Umbilical cord (tissue), 2 donors: ENCODE data around the gene EXT2. TPM values are rescaled to one million over a fixed set of nuclear protein-coding genes. Genes with fewer than 3 reads are reported as not detected.
A peak's percentile ranks its signal among the peaks of the same experiment; 100 is the strongest.

ENCODE experiments used
- DNase-seq: peaks from one replicate; pipeline ENCODE4 v3.0.0-alpha.2; 2015; ENCODE audit warnings: low spot score
- total RNA-seq: library from RNA; depleted of rRNA; stranded (reverse); fragments of >200 nt; gene quantifications from one replicate; pipeline ENCODE4 v1.2.3, GENCODE V29; 2014; ENCODE audit warnings: low replicate concordance; ENCODE audit not compliant: insufficient read depth

EXT2 gene
- total RNA-seq: 91.7 TPM

DNA sequence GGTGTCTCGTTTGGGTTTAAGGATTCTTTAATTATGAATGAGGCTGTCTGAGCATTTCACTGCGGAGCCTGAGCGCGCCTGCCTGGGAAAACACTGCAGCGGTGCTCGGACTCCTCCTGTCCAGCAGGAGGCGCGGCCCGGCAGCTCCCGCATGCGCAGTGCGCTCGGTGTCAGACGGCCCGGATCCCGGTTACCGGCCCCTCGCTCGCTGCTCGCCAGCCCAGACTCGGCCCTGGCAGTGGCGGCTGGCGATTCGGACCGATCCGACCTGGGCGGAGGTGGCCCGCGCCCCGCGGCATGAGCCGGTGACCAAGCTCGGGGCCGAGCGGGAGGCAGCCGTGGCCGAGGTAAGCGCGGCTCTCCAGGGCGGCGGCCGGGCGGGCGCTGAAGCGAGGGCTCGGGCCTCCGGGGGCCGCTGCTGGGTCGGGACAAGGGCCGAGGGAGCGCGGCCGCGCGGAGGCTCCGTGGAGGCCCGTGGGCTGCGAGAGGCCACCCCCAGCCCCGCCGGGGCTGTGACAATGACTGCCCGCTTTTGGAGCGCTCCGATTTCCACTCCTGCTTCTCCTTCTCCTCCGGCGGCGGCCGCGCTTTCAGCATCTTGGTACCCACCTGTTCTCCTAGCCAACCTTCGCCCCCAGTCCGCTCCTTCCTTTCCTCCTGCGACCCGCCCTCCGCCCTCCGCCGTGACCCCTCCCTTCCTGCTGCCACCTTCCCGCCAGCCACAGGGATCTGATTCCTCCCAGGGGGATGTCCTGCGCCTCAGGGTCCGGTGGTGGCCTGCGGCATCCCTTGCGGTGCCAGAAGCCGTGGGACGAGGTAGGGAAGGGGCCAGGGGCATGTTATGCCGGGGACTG lies at the start of gene EXT2:
Gene EXT2, plus strand, starts transcription at position 173 of the 854 bp plus-strand sequence. CDS start 12,035 bp downstream, outside the sequence.
- DNase-seq: peak; percentile 86

DNA sequence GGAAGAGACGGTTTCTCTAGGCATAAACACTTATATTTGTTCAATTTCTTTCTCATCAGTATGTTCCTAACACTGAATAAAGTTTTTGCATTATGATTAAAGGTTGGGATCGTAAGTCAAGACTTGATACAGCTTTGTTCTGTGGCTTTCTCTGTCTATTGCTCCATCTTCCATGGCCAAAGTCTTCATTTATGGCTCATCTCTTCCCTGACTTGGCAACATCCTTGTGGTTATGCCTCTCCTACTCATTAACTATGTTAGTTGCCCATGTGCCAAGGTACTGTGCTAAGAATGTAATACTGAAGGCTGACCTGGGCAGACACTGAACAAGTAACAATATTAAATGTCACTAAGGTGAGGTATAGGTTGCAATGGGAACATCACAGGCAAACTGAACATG lies 49.3 kb upstream of the EXT2 start:
- DNase-seq: no peak

DNA sequence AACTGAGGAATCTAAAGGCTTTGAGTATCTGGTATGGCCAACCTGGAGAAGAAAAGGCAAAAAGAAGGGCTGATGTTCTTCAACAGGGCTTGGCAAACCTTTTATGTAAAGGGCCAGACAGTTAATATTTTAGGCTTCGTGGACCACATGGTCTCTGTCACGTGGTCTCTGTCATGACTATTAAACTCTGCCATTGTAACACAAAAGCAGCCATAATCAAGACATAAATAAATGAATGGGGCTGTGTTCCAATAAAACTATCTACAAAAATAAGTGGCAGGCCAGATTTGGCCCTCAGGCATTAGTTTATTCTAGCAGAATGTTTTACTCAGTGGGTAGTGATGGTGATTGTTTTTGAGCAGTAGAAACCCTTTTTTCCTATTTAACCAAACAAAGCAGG lies 48.2 kb upstream of the EXT2 start:
- no peak for DNase-seq

DNA sequence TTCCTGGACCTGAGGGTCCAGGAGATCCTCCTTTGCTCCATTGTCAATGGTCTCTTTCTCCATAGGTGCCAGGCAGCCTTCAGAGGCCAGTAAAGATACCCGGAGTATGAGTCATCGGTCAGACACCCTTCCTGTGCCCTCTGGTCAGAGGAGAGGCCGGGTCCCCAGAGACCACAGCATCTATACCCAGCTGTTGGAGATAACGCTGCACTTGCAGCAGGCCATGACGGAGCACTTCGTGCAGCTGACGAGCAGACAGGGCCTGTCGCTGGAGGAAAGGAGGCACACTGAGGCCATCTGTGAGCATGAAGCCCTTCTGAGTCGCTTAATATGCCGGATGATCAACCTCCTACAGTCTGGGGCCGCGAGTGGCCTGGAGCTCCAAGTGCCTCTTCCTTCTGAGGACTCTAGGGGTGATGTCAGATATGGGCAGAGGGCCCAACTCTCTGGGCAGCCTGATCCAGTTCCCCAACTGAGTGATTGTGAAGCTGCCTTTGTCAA lies 47.5 kb upstream of the EXT2 start, which contains the start of gene ACCSL:
Gene ACCSL, plus strand, starts transcription at position 51 of the 501 bp plus-strand sequence. Its CDS starts 56 bp downstream, at position 107.
- no peak for DNase-seq

DNA sequence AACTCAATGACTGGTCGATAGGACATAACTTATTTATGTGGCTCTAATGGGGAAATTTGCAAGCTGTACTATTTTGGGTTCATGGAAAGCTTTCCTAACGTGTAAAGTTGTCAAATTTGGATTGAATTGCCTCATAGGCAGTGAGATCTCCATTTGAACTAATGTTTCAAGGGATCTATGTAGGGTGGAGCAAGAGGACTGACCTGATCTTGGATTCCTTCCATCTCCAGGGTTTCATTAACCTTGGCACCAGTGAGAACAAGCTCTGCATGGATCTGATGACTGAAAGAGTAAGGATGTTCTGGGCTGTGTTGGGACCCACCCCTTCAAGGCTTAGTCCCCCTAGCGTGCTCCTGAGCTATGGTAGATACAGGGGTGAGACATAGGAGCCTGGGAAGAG lies 45.6 kb upstream of the EXT2 start:
- no peak for DNase-seq

DNA sequence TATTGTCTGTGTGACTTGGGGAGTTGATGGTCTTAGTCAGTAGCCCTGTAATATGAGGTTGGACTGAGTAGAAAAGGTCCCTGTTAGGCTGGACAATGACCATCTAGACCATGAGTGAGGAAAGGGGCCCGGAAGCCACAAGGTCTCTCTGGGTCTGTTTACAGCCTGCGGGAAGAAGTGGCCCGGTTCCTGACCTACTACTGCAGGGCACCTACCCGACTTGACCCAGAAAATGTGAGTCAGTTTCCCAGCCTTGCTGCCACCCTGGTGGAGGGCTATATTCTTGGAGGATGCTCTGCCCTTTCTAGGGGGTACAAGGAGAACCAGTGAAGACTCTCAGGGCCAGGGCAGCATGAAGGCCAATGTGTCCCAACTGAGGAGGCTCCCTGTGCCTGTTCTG lies 44.3 kb upstream of the EXT2 start:
- no peak for DNase-seq

DNA sequence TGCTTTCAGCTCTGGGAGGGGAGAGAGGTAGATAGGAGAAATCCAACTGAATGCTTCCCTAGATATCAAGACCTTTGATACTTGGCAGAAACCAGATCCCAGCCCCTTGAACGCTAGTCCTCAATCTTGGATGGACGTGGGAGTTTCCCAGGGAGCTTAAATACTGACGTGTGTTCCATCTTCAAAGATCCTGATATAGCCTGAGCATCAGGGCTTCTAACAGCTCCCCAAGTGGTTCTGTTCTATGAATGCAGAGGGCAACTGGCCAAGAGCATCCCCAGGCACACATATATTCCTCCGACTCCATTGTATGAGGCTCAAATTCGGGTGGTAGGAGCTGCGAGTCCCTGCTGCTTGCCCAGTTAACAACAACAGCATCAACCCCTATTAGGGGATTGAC lies 38.1 kb upstream of the EXT2 start:
- DNase-seq: no peak

DNA sequence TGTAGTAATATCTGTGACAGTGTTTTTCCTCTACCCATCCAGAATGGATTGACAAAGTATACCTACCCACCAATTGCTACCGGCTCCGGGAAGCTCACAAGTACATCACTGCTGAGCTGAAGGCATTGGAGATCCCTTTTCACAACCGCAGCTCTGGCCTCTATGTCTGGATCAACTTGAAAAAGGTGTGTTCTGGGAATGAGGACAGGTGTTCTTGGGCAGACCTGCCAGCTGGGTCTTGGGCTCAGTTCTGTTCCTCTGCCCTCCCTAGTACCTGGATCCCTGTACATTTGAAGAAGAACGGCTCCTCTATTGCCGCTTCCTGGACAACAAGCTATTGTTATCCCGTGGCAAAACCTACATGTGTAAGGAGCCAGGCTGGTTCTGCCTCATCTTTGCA lies 37.2 kb upstream of the EXT2 start:
- DNase-seq: no peak

DNA sequence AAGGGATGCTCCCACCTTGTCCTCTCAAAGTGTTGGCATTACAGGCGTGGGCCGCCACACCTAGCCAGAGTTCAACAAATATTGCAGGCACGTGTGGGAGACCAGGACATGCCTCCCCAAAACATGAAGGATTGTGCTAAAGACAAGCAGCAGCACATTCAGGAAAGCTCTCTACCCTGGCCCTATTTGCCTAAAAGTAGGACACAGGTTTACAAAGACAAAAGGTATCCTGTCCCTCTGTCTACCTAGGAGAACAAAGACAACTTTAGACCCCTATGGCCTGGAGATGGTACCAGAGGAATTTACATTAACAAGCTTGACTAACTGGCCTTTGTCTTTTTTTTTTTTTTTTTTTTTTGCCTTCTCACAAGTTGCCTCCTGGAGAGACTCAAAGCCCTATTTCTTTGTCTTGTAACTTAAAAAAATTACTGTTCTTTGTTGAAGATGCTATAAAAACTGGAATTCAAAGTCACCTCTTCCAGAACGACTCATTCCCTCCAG lies 30.3 kb upstream of the EXT2 start:
- no peak for DNase-seq

DNA sequence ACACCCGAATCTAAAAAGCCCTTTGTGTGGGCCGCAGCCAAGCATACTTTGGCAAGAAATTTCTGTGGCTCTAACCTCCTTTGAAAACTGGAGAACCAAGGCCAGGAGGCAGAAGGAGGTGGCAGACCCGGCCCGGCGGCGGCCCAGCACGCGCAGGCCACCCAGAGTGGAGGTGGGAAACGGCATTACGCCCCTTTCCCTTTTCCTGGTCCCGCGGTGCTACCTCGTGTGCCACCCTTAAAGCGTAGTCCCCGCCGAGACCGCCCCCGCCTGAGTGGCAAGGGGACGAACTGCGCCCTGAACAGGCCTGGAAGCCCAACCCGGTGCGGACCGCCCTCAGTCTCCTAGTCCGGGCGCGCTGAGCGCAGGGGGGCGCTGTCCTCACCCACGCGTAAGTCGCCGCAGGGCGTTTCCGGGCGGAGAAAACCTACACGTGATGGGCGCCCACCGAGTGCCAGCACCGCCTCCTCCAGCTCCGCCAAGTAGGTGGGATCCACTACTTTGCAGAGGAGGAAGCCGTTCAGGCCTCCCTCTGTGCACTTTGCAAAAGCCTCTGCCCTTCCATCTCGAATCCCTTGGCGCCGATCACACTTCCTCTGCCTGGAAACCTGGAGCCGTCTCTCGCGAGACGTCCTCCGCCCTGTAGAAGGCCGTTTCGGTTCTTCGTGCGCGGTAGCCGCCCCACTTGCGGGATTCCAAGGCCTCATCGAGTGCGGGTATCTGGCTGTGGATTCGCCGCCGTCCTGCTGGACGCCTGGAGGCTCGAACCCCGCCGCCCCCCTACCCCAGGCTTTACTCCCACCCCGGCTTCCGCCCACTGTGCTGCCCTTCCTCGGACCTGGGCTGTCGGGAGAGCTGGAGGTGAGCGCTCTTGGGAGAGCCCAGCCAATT lies 29.4 kb upstream of the EXT2 start, which contains the start of gene ACCS:
Gene ACCS, plus strand, starts transcription at position 430 of the 891 bp plus-strand sequence. CDS start 1,358 bp downstream, outside the sequence.
- peak; percentile 96 for DNase-seq

DNA sequence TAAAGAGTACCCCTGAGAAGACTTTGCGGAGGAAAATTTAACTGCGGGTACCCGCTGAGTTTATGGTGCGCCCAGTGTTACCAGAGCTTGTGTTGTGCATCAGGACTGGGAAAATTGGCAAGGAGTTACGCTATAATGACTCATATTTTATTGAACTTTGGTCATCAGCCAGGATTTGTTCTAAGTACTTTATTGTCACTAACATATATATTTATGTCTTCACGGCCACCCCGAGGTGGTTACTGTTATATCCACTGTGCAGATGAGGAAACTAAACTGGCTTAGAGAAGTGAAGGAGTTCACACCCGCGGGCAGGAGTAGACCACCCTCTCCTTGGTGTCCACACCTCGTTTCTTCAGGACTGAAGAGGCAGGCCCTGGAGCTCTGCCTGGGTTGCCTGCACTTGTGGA lies 28.7 kb upstream of the EXT2 start:
- peak; percentile 49 for DNase-seq

DNA sequence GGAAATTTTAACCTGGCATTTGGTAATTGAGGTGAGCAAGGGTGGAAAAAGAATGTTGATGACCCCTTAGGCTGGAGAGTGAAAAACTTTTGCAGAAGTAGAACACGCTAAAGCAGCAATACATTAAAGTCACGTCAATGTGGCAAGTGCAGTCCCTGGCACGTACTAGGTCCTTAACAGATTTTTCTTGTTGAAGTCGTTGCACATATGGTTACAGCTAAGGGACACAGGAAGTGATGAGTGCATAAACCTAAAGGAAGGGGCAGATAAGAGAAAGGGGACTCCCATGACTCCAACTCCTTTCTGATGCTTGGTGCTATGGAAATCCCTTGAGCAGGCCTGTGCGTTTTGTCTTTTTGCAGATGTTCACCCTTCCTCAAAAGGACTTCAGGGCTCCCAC lies 28.2 kb upstream of the EXT2 start:
- no peak for DNase-seq

DNA sequence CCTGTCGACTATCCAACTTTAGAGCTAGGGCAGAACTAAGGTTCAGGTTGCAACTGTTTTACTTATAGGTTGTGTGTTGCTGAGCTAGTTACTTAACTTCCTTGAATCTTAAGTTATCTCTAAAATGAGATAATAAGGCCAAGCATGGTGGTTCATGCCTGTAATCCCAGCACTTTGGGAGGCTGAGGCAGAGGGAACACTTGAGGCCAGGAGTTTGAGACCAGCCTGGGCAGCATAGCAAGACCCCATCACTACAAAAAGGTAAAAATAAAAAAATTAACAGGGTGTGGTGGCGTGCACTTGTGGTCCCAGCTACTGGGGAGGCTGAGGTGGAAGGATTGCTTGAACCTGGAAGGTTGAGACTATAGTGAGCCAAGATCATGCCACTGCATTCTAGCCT lies 27.3 kb upstream of the EXT2 start:
- DNase-seq: no peak

DNA sequence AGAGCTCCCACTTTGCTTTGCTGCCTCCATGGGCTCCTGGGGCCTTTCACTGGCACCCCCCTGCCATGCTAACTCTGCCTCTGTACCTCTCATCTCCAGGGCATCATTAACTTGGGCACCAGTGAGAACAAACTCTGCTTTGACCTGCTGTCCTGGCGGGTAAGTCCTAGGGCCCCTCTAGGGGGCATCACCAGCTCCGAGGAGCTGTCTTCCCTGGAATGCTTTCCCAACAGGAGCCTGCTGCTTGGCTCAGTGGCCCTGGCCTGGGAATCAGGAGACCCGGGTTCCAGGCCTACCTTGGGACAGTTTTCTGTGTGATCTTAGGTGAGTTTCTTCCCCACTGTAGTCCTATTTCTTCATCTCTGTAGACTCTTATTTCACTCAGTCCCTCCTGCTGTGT lies 24.3 kb upstream of the EXT2 start:
- no peak for DNase-seq

DNA sequence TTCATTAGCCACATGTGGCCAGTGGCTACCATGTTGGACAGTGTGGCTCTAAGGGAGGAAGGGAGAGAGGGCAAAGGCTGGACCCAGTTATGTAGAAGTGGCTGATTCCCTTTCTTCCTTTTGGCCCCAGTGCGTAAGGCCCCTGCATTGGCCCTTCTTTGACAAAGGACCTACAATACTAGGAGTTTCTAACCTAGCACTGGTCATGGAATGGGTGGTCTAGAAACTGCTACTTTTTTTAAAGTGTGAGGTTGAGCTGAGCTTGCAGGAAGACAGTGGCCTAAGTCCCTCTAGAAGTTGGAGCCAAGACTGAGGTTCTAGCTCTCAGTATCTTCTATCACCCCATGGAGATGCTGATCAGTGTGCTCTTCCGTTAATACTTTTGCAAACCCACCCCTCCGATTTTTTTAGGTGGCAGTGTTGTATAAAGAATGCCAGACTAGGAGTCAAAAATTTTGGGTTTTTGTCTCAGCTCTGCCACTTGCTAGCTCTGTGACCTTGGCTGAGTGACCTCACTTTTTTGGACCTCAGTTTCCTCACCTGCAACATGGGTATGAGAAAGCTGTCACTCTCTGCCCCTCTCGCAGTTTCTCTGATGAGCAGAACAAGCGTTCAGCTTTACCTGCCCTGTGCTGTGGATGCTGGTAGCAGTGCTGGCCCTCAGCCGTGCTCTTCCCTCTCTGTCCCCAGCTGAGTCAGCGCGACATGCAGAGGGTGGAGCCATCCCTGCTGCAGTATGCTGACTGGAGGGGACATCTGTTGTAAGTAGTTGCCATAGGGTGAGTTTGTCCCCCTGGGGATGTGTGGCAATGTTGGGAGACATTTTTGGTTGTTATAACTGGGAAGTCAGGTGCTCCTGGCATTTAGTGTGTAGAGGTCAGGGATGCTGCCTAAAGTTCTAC lies 22.5 kb upstream of the EXT2 start:
- no peak for DNase-seq

DNA sequence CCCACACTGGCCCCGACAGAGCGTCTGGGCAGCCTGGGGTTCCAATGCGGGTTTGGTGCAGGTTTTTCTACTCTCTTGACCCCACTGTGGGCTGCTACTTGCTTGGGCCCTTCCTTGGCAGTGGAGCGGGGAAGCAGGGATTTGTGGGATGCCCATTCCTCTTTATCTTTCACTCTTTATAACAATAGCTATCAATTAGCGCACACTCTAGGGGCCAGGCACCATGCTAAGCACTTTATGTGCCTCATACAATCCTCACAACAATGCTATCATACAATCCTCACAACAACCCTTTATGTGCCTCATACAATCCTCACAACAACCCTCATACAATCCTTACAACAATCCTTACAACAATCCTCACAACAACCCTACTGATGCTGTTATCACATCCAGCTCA lies 16.7 kb upstream of the EXT2 start:
- no peak for DNase-seq

DNA sequence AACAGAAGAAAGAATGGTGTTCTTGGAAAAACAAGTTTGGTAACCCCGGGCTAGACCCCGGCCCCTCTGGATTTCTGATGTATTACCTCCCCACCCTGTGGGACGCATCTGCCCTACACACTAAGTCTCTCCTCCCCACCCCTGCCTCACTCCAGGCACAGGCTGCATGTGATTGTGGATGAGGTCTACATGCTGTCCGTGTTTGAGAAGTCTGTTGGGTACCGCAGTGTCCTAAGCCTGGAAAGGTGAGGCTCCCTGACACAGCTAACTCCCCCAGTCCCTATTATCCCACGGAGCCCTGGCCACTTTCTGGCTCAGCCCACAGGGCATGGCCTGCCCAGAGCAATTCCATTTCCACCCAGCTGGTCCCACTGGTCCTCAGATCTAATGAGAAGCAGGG lies 16.1 kb upstream of the EXT2 start:
- no peak for DNase-seq

DNA sequence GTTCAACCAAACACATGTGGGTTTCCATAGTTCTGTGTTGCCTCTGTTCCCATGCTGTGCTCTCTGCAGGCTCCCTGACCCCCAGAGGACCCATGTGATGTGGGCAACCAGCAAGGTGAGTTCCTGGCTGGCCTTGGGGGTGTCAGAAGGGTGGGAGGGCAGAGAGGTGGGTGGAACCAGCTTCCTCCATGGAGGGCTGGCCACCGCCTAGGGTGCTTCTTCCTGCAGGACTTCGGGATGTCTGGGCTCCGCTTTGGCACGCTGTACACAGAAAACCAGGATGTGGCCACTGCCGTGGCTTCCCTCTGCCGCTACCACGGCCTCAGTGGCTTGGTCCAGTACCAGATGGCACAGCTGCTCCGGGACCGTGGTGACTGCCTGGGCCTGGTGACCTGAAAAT lies 14.5 kb upstream of the EXT2 start:
- no peak for DNase-seq

DNA sequence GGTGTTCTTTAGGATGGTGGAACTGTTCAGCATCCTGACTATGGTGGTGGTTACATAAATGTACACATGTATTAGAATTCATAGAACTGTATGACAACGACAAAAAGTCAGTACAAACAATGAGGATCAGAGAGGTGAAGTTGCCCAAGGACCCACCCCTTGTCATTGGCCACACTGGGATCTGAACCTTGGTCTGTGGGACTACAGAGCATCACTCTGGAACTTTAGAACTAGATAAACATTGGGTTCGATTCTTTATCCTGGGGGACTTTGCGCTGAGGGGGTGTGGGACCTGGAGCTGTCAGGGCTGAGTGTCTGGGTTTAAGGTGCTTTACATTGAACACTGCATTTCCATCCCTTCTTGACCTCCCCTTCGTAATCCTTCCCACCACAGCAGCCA lies 12.8 kb upstream of the EXT2 start:
- no peak for DNase-seq

DNA sequence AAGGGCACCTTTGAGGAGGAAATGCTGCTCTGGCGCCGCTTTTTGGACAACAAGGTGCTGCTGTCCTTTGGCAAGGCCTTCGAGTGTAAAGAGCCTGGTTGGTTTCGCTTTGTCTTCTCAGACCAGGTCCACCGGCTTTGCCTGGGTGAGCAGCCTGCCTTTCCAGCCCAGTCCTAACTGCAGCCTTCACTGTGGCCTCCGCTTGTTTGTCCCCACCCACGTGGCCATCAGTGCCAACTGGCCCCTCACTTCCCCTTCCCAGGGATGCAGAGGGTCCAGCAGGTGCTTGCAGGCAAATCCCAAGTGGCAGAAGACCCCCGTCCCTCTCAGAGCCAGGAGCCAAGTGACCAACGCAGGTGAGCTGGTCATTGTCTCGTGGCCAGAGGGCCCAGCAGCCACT lies 12.0 kb upstream of the EXT2 start:
- no peak for DNase-seq

DNA sequence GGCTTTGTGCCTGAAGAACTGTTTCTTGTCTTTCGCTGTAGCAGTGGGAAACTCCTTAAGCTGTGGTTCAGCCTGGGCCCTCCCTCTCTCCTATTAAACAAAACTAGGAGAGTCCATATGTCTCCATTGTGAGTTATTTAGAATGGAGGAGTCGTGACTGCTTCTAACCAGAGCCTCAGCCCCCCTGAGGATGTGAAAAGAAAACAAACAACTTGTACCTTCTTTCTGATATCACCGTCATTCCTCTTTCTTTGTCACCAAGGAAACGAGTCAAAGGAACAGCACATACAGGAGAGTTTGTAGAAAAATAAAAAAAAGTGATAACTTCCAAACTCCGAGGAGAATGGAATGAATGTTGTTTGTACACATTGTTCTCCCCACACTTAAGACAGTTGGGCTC lies 11.6 kb upstream of the EXT2 start:
- DNase-seq: peak; percentile 26
